Astrocyte (in vitro differentiated cells and primary cell): ENCODE measurements around the gene INPP5K. TPM values are rescaled to one million over a fixed set of nuclear protein-coding genes. Genes with fewer than 3 reads are reported as not detected.
A peak's percentile ranks its signal among the peaks of the same experiment; 100 is the strongest.

Experiments
- DNase-seq: peaks from one replicate; pipeline ENCODE4 v3.0.0-alpha.2; 2010; ENCODE audit warnings: low read depth
- FAIRE-seq: peaks from 2 replicates; lab custom pipeline; 2011; peaks lifted over from hg19 to GRCh38; lab: Jason Lieb, UNC
- H2AFZ ChIP-seq: 2 replicates; pipeline ENCODE4 v1.6.0; 2012; ENCODE audit warnings: low read depth, low read length, inconsistent platforms
- H3K27ac ChIP-seq: 2 replicates; pipeline ENCODE4 v1.5.1; 2011; ENCODE audit warnings: low read depth, low read length, inconsistent platforms
- H3K27me3 ChIP-seq: 2 replicates; pipeline ENCODE4 v1.6.0; 2011; ENCODE audit warnings: low read length, inconsistent platforms; ENCODE audit not compliant: insufficient read depth
- H3K36me3 ChIP-seq: 2 replicates; pipeline ENCODE4 v1.5.1; 2011; ENCODE audit warnings: low read length, inconsistent platforms; ENCODE audit not compliant: insufficient read depth
- H3K4me1 ChIP-seq: 2 replicates; pipeline ENCODE4 v1.5.1; 2011; ENCODE audit warnings: low read length, inconsistent platforms; ENCODE audit not compliant: insufficient read depth
- H3K4me2 ChIP-seq: 2 replicates; pipeline ENCODE4 v1.6.0; 2012; ENCODE audit warnings: low read length, inconsistent platforms
- H3K4me3 ChIP-seq: 2 replicates; pipeline ENCODE4 v1.5.1; 2011; ENCODE audit warnings: low read depth, mild to moderate bottlenecking, low read length, inconsistent platforms; ENCODE audit not compliant: insufficient read depth
- H3K79me2 ChIP-seq: 2 replicates; pipeline ENCODE4 v1.6.0; 2012; ENCODE audit warnings: mild to moderate bottlenecking, low read length, inconsistent platforms; ENCODE audit not compliant: insufficient read depth
- H3K9ac ChIP-seq: 2 replicates; pipeline ENCODE4 v1.6.0; 2012; ENCODE audit warnings: mild to moderate bottlenecking, low read length, inconsistent platforms
- H3K9me3 ChIP-seq: 2 replicates; pipeline ENCODE4 v1.5.1; 2012; ENCODE audit warnings: low read depth, mild to moderate bottlenecking, low read length, inconsistent platforms; ENCODE audit not compliant: insufficient read depth
- H4K20me1 ChIP-seq: 2 replicates; pipeline ENCODE4 v1.6.0; 2012; ENCODE audit warnings: low read length, inconsistent platforms; ENCODE audit not compliant: insufficient read depth
- H3K27ac Mint-ChIP-seq: one replicate; pipeline ENCODE4 v1.8.0; 2021; ENCODE audit warnings: mild to moderate bottlenecking, mixed read lengths; ENCODE audit not compliant: unreplicated experiment
- H3K27me3 Mint-ChIP-seq: one replicate; pipeline ENCODE4 v1.8.0; 2021; ENCODE audit warnings: low read depth, mixed read lengths; ENCODE audit not compliant: unreplicated experiment
- H3K36me3 Mint-ChIP-seq: one replicate; pipeline ENCODE4 v1.8.0; 2021; ENCODE audit warnings: low read depth, mixed read lengths; ENCODE audit not compliant: unreplicated experiment
- H3K4me1 Mint-ChIP-seq: one replicate; pipeline ENCODE4 v1.8.0; 2021; ENCODE audit warnings: low read depth, mixed read lengths; ENCODE audit not compliant: unreplicated experiment
- H3K4me3 Mint-ChIP-seq: one replicate; pipeline ENCODE4 v1.8.0; 2021; ENCODE audit warnings: mild to moderate bottlenecking, moderate library complexity, mixed read lengths; ENCODE audit not compliant: unreplicated experiment
- H3K9me3 Mint-ChIP-seq: one replicate; pipeline ENCODE4 v1.8.0; 2021; ENCODE audit warnings: mild to moderate bottlenecking, mixed read lengths; ENCODE audit not compliant: unreplicated experiment
- CTCF ChIP-seq: IDR thresholded peaks from 2 replicates; pipeline ENCODE4 v1.5.1; 2011; ENCODE audit warnings: low read depth, mild to moderate bottlenecking, inconsistent platforms, low read length, moderate library complexity; ENCODE audit not compliant: insufficient read depth
- EZH2 ChIP-seq: IDR thresholded peaks from 2 replicates; pipeline ENCODE4 v1.6.1; 2012; ENCODE audit warnings: mild to moderate bottlenecking, low read length, inconsistent platforms; ENCODE audit not compliant: insufficient read depth
- total RNA-seq: library from RNA; stranded (reverse); gene quantifications from 2 replicates; pipeline ENCODE4 v1.2.1, GENCODE V29; 2021

Gene INPP5K
- total RNA-seq, 1 donor from 2014 or later: 26.7 TPM

DNA sequence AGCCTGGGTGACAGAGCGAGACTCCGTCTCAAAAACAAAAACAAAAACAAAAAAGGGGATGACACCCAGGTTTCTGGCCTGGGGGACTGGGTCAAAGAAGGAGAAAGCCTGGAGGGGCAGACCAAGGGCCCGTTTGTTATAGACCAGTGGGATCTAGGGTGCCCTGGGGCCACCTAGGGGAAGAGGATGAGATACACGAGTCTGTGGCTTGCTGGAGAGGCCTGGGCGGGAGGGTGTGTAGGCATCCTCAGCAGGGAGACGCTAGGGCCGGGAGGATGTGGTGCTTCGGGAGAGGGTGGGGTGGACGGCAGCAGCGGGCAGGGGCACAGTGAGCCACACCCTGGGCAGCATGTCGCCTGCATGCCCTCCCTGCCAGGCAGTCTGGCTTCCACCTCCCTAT, 43.2 kb downstream of the INPP5K start:
- Mint-ChIP-seq H3K27ac (peak overlapping the region; percentile 81), H3K36me3 (peaks cover 24% of the 10 kb centered on the region), H3K9me3 (no peaks in the 10 kb centered on the region), H3K27me3 (no peaks in the 10 kb centered on the region), H3K4me1 (peaks cover 3% of the 10 kb centered on the region), H3K4me3 (no peak overlapping the region)
- no peak overlapping the region for H3K4me3 ChIP-seq
- H3K4me2 ChIP-seq: no peak overlapping the region
- H3K9ac ChIP-seq: no peak overlapping the region
- H4K20me1 ChIP-seq: peaks cover 38% of the 10 kb centered on the region
- no peaks in the 10 kb centered on the region for H3K9me3 ChIP-seq
- H3K27ac ChIP-seq: no peak overlapping the region
- no peak for DNase-seq
- H3K4me1 ChIP-seq: no peaks in the 10 kb centered on the region
- no peaks in the 10 kb centered on the region for H3K27me3 ChIP-seq
- TF ChIP-seq CTCF (no peak), EZH2 (no peak)
- no peaks in the 10 kb centered on the region for H3K79me2 ChIP-seq
- H3K36me3 ChIP-seq: peaks cover 15% of the 10 kb centered on the region
- H2AFZ ChIP-seq: no peak overlapping the region
- no peak for FAIRE-seq

GRCh38 chr17:1471911-1472821, 44.2 kb downstream of the INPP5K start:
- Histone ChIP-seq H3K4me2 (no peak overlapping the region), H2AFZ (no peak overlapping the region), H3K27ac (no peak overlapping the region), H3K4me1 (no peaks in the 10 kb centered on the region), H3K79me2 (no peaks in the 10 kb centered on the region), H3K4me3 (no peak overlapping the region), H4K20me1 (peaks cover 40% of the 10 kb centered on the region), H3K9me3 (no peaks in the 10 kb centered on the region), H3K27me3 (no peaks in the 10 kb centered on the region), H3K36me3 (peaks cover 15% of the 10 kb centered on the region), H3K9ac (no peak overlapping the region)
- TF ChIP-seq EZH2 (no peak), CTCF (no peak)
- no peak overlapping the region for H3K4me3 Mint-ChIP-seq
- DNase-seq (no peak), FAIRE-seq (no peak)
- H3K27me3 Mint-ChIP-seq: no peaks in the 10 kb centered on the region
- H3K9me3 Mint-ChIP-seq: no peaks in the 10 kb centered on the region
- peaks cover 26% of the 10 kb centered on the region for H3K36me3 Mint-ChIP-seq
- H3K27ac Mint-ChIP-seq: peak overlapping the region; percentile 58
- H3K4me1 Mint-ChIP-seq: peaks cover 3% of the 10 kb centered on the region

DNA sequence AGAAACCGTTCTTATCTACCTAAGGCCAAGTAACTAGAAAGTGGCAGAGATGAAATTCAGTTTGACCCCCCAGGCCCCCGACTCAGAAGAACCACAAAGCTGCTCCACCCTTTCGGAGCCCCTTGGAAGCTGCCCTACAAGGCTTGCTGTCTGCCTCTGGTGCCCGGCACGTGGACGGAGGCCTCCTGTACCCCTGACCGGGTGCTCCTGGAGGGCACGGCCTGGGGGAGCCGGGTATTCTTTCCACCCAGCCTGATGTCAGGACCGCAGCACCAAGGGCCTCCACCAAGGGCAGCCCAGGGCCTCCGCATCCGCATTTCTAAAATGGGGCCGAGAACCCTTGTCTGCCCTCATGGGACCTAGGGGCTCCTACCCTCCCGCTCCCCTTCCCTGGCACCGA, 44.9 kb downstream of the INPP5K start:
- H4K20me1 ChIP-seq: peaks cover 38% of the 10 kb centered on the region
- H2AFZ ChIP-seq: no peak overlapping the region
- H3K9ac ChIP-seq: no peak overlapping the region
- H3K27ac ChIP-seq: no peak overlapping the region
- H3K4me1 ChIP-seq: no peaks in the 10 kb centered on the region
- Mint-ChIP-seq H3K4me1 (peaks cover 3% of the 10 kb centered on the region), H3K4me3 (no peak overlapping the region), H3K27me3 (no peaks in the 10 kb centered on the region), H3K27ac (no peak overlapping the region), H3K36me3 (peaks cover 25% of the 10 kb centered on the region), H3K9me3 (no peaks in the 10 kb centered on the region)
- no peak overlapping the region for H3K4me3 ChIP-seq
- no peaks in the 10 kb centered on the region for H3K79me2 ChIP-seq
- DNase-seq (no peak), FAIRE-seq (no peak)
- H3K9me3 ChIP-seq: no peaks in the 10 kb centered on the region
- H3K36me3 ChIP-seq: peaks cover 15% of the 10 kb centered on the region
- no peaks in the 10 kb centered on the region for H3K27me3 ChIP-seq
- no peak overlapping the region for H3K4me2 ChIP-seq
- no peak for TF ChIP-seq CTCF
- TF ChIP-seq EZH2: no peak
